Mammary epithelial cell (primary cell): Measurements from ENCODE around the gene QSOX2.

Source experiments
- CTCF ChIP-seq, 2 donors: IDR thresholded peaks in 1 of 2; conservative IDR thresholded peaks in 1 of 2; 2 replicates each; pipeline ENCODE4 v1.5.1; 2011 to 2012; ENCODE audit warnings: inconsistent platforms in 2 of 2, low read length in 2 of 2, mild to moderate bottlenecking in 2 of 2, control low read depth in 1 of 2, low read depth in 1 of 2; ENCODE audit not compliant: insufficient read depth in 1 of 2; ENCODE audit errors: extremely low read depth in 1 of 2
- EZH2 ChIP-seq: IDR thresholded peaks from 2 replicates; pipeline ENCODE4 v1.6.1; 2012; ENCODE audit warnings: low read length, inconsistent platforms, borderline replicate concordance

DNA sequence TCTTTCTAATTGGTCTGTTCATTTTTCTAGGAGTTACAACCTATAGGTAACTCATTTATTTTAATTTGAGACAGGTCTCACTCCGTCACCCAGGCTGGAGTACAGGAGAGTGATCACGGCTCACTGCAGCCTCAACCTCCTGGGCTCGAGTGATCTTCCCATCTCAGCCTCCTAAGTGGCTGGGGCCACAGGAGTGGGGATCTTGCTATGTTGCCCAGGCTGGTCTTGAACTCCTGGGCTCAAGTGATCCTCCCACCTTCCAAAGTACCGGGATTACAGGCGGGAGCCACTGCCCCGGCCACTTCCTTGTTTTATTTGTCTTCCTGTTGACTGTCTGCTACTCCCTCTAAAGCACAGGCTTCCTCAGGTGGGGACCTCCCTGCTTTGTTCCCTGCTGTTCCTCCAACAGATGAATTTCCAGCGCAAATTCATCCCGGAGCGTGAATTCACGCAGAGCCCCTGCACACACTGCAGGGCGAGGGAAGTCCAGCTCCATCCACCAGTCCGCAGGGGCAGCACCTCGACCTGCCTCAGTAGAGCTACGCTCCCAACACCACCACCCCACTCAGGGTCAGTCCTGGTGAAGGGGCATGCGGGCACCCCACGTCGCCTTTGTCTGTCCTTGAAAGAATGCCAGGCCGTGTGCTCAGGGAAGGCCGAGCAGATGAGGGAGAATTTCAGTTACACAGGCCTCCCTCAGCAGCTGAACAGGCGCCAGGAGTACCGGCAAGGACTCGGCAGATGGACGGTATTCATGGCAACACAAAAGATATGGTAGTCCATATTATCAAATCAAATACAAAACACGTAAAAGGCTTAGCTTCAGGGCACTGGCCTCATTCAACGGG lies 6.3 kb downstream of the QSOX2 start:
- TF ChIP-seq CTCF (conservative IDR thresholded peaks at IDR 0.05 in 1 of 2, IDR thresholded peaks at IDR 0.05 in 1 of 2; ENCODE audit: extremely low read depth in 1 of 2, insufficient read depth in 1 of 2, low read depth in 1 of 2, low read length in 2 of 2) (no peak), EZH2 (no peak)
